Peyer's patch (tissue), 4 donors: ENCODE measurements around the gene TDRD12.

Experiments used
- POLR2A ChIP-seq, 2 donors: fragments of 450-650 bp; IDR thresholded peaks; one replicate each; pipeline ENCODE4 v1.5.1; 2017; ENCODE audit warnings: antibody characterized with exemption in 2 of 2, mild to moderate bottlenecking in 2 of 2, moderate library complexity in 2 of 2
- TF ChIP-seq, protein P1 (sequence below), 6 experiments: fragments of 450-650 bp in 4 of 6; fragments of 200-600 bp in 2 of 6; sonication (generic) in 1 of 6; IDR thresholded peaks; one replicate each; pipeline ENCODE4 v1.5.1; 2017 to 2019; ENCODE audit warnings: antibody characterized with exemption in 6 of 6, mild to moderate bottlenecking in 3 of 6, moderate library complexity in 1 of 6

DNA sequence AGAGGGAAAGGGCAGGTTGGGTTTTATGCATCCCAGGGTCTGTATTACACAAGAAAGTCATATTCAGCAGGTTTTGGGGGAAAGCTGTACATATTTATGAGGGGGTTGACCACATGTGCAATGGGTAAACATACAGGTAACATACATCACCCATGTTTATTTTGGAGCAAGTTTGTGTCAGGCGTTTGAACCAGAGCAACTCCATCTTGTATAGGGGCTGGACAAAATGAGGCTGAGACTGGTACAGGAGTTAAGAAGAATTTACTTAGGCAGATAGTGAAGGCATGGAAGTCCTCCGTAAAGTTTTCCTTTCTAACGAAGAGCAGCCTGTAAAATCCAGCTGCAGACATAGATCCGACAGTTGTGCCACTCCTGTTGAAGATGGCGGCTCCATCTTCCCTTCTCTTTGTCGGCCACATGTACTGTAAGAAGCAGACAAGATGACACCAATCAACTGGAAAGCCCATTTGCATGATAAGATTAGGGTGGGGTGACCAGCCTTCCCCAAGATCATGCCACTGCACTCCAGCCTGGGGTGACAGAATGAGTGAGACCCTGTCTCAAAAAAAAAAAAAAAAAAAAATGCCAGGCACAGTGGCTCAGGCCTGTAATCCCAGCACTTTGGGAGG lies 32.6 kb upstream of the TDRD12 start:
- TF ChIP-seq, protein P1, sequence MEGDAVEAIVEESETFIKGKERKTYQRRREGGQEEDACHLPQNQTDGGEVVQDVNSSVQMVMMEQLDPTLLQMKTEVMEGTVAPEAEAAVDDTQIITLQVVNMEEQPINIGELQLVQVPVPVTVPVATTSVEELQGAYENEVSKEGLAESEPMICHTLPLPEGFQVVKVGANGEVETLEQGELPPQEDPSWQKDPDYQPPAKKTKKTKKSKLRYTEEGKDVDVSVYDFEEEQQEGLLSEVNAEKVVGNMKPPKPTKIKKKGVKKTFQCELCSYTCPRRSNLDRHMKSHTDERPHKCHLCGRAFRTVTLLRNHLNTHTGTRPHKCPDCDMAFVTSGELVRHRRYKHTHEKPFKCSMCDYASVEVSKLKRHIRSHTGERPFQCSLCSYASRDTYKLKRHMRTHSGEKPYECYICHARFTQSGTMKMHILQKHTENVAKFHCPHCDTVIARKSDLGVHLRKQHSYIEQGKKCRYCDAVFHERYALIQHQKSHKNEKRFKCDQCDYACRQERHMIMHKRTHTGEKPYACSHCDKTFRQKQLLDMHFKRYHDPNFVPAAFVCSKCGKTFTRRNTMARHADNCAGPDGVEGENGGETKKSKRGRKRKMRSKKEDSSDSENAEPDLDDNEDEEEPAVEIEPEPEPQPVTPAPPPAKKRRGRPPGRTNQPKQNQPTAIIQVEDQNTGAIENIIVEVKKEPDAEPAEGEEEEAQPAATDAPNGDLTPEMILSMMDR (IDR thresholded peaks at IDR 0.05): no peak
- no peak for TF ChIP-seq POLR2A (IDR thresholded peaks at IDR 0.05)
